ENCODE data around the gene TPSB2. TPM values are rescaled to one million over a fixed set of nuclear protein-coding genes. Genes with fewer than 3 reads are reported as not detected.
"Not testable (repeated sequence)": the region's sequence is repeated elsewhere in the genome, so short reads cannot be mapped to it uniquely, and the experiment has no call there.

The TPSB2 gene
- total RNA-seq, 4 donors from 2014 or later: 14.9 to 89.7 (median 50.4) TPM

DNA sequence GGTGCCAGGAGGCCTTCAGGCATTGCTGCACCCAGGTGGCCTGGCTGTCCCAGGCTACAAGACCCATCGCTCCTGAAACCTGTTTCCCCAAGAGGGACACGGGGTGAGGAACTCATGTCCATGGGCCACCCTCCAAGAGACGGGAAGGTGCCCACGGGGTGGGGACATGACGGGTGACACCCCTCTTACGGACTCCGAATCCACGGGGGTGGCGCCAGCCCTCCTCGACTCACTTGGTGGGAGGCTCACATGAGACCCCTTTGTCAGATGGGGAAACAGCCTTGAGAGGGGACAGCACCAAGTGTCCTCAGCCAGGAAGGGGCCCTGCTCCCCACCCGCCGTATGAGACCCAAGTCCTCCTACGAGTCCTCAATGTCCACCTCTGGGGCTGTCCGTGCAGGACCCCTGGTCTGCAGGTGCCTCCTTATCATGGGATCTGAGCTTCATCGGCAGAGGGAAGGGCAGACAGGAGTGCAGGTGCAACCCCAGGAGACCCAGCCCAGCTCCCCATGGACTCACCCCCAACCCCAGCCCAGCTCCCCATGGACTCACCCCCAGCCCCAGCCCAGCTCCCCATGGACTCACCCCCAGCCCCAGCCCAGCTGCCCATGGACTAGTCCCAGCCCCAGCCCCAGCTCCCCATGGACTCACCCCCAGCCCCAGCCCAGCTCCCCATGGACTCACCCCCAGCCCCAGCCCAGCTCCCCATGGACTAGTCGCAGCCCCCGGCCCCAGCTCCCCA lies 658 bp upstream of the TPSB2 start:
- not testable (repeated sequence) for H3K4me3 ChIP-seq, H3K27ac ChIP-seq, H3K36me3 ChIP-seq, H3K4me1 ChIP-seq, H3K27me3 ChIP-seq, H3K9me3 ChIP-seq, DNase-seq

DNA sequence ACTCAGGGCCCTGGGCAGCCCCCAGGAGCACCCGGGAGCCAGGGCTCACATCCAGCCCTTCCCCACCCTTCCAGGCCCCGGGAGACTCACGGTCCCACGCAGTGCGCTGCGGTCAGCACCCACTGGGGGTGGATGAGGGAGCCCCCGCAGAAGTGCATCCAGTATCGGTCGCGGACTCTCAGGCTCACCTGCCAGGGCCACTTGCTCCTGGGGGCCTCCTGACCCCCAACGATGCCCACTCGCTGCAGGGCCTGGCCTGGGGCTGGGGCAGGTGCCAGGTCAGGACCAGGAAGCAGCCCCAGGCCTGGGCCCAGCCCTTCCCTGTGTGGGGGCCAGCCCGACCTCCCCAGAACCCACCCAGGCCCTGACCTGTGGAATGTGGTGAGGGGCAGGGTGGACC lies 508 bp downstream of the TPSB2 start:
- H3K9me3 ChIP-seq, H3K4me3 ChIP-seq: not testable (repeated sequence)

DNA sequence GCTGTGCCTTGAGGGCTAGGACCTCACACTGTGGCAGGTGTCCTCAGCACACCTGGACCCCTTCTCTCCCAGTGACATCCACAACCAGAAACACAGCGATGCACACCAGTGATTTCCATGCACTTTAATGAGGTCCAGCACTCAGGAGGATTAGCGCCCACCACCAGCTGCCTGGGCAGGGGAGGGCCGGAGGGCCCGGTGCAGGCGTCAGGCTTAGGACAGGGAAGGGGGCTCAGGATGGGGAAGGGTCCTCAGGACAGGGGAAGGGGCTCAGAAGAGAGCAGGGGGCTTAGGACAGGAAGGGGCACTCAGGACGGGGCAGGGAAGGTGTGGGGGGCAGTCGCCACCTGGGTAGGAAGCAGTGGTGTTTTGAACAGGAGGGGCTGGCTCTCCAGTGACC lies 1.8 kb downstream of the TPSB2 start:
- not testable (repeated sequence) for H3K4me3 ChIP-seq, H3K27me3 ChIP-seq, H3K9me3 ChIP-seq, H3K4me1 ChIP-seq, H3K27ac ChIP-seq, H3K36me3 ChIP-seq, DNase-seq

More for the DNA sequence above, 508 bp downstream of the TPSB2 start:
- not testable (repeated sequence) for H3K4me1 ChIP-seq, H3K27me3 ChIP-seq, H3K27ac ChIP-seq, H3K36me3 ChIP-seq, DNase-seq

DNA sequence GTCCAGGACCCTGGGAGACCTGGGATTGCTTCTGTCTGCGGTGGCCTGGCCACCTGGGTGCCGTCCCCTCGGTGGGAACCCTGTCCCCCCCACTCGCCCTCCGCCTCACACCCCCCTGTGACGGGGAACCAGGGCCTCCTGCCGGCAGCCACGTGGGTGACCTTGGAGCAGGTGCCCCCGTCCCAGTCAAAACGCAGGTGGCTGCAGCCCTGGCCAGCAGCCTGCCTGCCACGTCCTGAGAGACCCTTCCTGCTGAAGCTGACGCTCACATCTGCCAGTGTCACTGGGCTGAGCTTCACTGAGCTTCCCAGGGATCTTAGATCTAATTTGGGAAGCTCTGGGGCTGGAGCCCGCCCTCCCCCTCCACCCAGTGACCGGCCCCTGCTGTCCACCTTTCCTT lies 3.3 kb downstream of the TPSB2 start:
- H3K36me3 ChIP-seq, H3K4me3 ChIP-seq, H3K27me3 ChIP-seq, DNase-seq, H3K4me1 ChIP-seq, H3K9me3 ChIP-seq, H3K27ac ChIP-seq: not testable (repeated sequence)

DNA sequence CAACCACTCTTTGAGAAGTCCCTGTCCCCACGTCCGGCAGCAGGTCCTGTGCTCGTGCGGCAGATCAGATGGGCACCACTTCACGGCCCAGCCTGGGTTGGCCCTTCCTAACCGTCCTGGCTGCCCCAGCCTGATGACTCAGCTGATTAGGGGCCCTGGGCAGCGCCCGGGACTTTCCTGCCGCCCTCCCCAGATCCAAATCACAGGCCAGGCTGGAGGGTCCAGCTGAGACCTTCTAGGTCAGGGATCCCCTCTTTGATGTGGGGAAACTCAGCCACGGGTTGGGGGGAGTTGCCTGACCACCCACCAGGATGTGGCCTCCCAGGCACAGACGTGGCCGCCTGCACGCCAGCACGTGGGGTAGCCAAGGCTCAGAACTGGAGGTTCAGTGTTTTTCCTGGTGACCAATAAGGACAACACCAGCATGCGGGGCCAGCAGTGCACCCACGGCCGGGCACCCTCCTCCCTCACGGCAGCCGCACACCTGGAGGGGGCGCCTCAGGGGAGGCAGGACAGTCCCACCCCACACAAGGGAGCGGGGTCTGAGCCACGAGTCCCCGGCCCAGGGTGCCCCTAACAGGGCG lies 4.2 kb downstream of the TPSB2 start:
- H3K27ac ChIP-seq: peak overlapping the region in 2 of 4 donors; percentile 45 to 66
- not testable (repeated sequence) for H3K4me3 ChIP-seq

DNA sequence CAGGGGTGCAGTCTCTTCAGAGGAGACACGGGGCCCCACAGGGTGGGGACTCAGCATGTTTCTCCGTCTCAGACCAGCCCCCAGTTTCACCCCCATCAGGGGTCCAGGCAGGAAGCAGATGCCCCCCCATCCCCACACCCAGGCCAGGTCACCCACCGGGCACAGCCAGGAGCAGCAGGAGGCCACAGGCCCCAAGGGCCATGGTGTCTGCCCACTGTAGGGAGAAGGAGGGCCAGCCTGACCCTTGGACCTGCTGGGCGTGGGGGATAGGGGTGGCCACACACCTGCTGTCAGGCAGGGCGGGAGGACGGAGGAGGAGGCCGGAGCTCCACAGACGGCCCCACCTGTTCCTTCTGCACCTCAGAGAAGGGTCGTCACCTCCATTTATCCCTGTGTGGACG lies 4.9 kb downstream of the TPSB2 start, which contains the start of gene TPSG1:
TPSG1 (minus strand) TSS at position 218 of the 401 bp plus-strand sequence; CDS start at position 202, 16 bp downstream.
- Histone ChIP-seq H3K27me3 (no peaks in the 10 kb centered on the region), H3K27ac (peak within 1 kb of the TSS in 2 of 4 donors; percentile 45 to 66), H3K4me3 (peak within 1 kb of the TSS in 1 of 4 donors; percentile 21), H3K4me1 (peaks cover 0 to 6% (median 0%) of the 10 kb centered on the region in 4 donors), H3K36me3 (no peaks in the 10 kb centered on the region), H3K9me3 (no peaks in the 10 kb centered on the region)
- no peak for TF ChIP-seq POLR2A (IDR thresholded peaks at IDR 0.05)
- TF ChIP-seq, protein P1, sequence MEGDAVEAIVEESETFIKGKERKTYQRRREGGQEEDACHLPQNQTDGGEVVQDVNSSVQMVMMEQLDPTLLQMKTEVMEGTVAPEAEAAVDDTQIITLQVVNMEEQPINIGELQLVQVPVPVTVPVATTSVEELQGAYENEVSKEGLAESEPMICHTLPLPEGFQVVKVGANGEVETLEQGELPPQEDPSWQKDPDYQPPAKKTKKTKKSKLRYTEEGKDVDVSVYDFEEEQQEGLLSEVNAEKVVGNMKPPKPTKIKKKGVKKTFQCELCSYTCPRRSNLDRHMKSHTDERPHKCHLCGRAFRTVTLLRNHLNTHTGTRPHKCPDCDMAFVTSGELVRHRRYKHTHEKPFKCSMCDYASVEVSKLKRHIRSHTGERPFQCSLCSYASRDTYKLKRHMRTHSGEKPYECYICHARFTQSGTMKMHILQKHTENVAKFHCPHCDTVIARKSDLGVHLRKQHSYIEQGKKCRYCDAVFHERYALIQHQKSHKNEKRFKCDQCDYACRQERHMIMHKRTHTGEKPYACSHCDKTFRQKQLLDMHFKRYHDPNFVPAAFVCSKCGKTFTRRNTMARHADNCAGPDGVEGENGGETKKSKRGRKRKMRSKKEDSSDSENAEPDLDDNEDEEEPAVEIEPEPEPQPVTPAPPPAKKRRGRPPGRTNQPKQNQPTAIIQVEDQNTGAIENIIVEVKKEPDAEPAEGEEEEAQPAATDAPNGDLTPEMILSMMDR (IDR thresholded peaks at IDR 0.05): no peak
- peak in 2 of 3 donors; percentile 55 to 70 for DNase-seq

More for the DNA sequence above, 4.2 kb downstream of the TPSB2 start:
- not testable (repeated sequence) for H3K36me3 ChIP-seq, H3K4me1 ChIP-seq, H3K27me3 ChIP-seq, H3K9me3 ChIP-seq
- DNase-seq: peak in 1 of 3 donors; percentile 60

DNA sequence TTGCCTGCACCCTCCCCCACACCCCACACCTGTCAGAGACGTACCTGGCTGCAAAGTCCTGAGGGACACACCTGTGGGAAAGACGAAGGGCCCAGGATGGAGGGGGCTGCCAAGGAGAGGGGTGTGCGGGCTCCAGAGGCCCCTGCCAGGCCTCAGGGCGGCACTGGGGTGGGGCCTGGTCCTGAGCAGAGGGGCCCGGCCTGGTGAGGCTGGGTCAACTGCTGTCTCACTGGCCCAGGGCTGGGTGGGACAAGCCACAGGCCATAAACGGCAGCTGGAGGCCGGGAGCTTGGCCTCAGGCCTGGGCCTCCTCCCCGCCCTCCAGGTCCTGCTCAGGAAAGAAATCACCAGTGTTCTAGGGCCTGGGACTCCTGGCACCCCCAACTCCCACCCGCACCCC lies 5.4 kb downstream of the TPSB2 start:
- H3K27ac ChIP-seq: peak overlapping the region in 2 of 4 donors; percentile 45 to 66
- H3K36me3 ChIP-seq: no peaks in the 10 kb centered on the region
- peak overlapping the region in 1 of 4 donors; percentile 21 for H3K4me3 ChIP-seq
- peak in 1 of 3 donors; percentile 68 for DNase-seq
- H3K27me3 ChIP-seq: no peaks in the 10 kb centered on the region
- H3K9me3 ChIP-seq: no peaks in the 10 kb centered on the region
- peaks cover 0 to 6% (median 0%) of the 10 kb centered on the region in 4 donors for H3K4me1 ChIP-seq
- no peak for TF ChIP-seq POLR2A (IDR thresholded peaks at IDR 0.05)
- TF ChIP-seq, protein P1 (IDR thresholded peaks at IDR 0.05): no peak

DNA sequence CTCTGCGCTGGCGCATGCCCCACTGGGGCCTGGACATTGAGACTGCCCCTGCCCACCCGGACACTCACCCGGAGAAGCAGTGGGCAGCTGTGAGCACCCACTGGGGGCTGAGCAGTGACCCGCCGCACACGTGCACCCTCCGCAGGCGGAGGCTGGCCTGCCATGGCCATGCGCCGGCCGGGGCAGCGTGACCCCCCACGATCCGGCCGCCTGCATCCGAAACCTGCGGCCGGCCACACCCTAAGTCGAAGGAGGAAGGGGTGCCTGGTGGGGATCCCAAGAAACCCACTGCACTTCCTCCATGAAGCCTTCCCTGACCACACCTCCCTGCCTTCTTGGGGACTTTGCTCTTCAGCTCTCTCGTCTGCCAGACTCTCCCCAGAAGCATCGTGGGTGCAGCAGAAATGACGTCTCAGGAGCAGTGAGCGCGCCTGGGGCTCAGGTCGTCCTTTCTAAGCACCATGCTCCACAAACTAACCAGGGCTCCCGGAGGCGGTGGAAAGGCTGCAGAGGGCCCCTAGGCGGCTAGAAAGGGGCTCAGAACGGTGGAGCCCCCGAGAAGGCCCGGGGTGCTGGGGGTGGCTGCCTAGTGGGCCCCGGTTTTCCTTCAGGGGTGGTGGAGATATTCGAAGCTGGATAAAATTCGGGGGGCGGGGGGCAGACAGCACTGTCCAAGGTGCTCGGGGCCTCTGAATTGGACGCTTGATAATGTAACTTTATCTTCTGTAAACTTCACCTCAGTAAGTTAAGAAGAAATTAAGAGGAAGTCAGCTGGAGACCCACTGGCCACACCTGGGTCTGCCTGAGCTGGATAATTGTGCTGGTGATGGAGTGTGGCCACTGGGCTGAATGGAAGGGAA lies 6.4 kb downstream of the TPSB2 start:
- H3K9me3 ChIP-seq: no peaks in the 10 kb centered on the region
- no peak overlapping the region for H3K4me3 ChIP-seq
- H3K27ac ChIP-seq: peak overlapping the region in 1 of 4 donors; percentile 66
- H3K27me3 ChIP-seq: no peaks in the 10 kb centered on the region
- DNase-seq: no peak
- TF ChIP-seq POLR2A (IDR thresholded peaks at IDR 0.05): no peak
- TF ChIP-seq, protein P1 (IDR thresholded peaks at IDR 0.05): no peak
- no peaks in the 10 kb centered on the region for H3K36me3 ChIP-seq
- H3K4me1 ChIP-seq: peaks cover 0 to 6% (median 0%) of the 10 kb centered on the region in 4 donors
